HepG2 (cell line): ENCODE results near the gene ZNF547. TPM values are rescaled to one million over a fixed set of nuclear protein-coding genes. Genes with fewer than 3 reads are reported as not detected.

ENCODE experiments used
- ASH2L ChIP-seq: fragments of 300-600, 200-600 bp; sonication (generic); IDR thresholded peaks from 2 replicates; pipeline ENCODE4 v1.7.0; 2017; ENCODE audit warnings: low read depth, mild to moderate bottlenecking, moderate library complexity, mixed read lengths, low read length; ENCODE audit not compliant: insufficient read length
- CAMTA2 ChIP-seq: sonication (generic); formaldehyde crosslinking; IDR thresholded peaks from 2 replicates; pipeline ENCODE4 v1.4.0; 2020; ENCODE audit warnings: mild to moderate bottlenecking, missing genetic modification reagents, borderline replicate concordance
- ETV6 ChIP-seq: sonication (generic); formaldehyde crosslinking; conservative IDR thresholded peaks from 2 replicates; pipeline ENCODE4 v1.4.0; 2020; ENCODE audit warnings: missing genetic modification reagents
- FLYWCH1 ChIP-seq: sonication (generic); formaldehyde crosslinking; IDR thresholded peaks from 2 replicates; pipeline ENCODE4 v1.8.1; 2023; ENCODE audit warnings: mild to moderate bottlenecking, missing genetic modification reagents
- HNRNPLL ChIP-seq: fragments of 200-400 bp; formaldehyde crosslinking; IDR thresholded peaks from 2 replicates; pipeline ENCODE4 v1.6.1; 2017; ENCODE audit warnings: mild to moderate bottlenecking, low read depth, low read length; ENCODE audit not compliant: poor library complexity, severe bottlenecking
- POLR2G ChIP-seq: fragments of 200-400 bp; formaldehyde crosslinking; IDR thresholded peaks from 2 replicates; pipeline ENCODE4 v1.6.1; 2018; ENCODE audit warnings: mild to moderate bottlenecking, low read depth, low read length, moderate library complexity
- RAD51 ChIP-seq: fragments of 450-650 bp; IDR thresholded peaks from 2 replicates; pipeline ENCODE4 v1.6.1; 2016; ENCODE audit warnings: borderline replicate concordance
- RBM22 ChIP-seq: fragments of 200-400 bp; formaldehyde crosslinking; optimal IDR thresholded peaks from 2 replicates; pipeline ENCODE3; 2017; ENCODE audit warnings: mild to moderate bottlenecking, low read length, moderate library complexity
- SCMH1 ChIP-seq: sonication (generic); formaldehyde crosslinking; IDR thresholded peaks from 2 replicates; pipeline ENCODE4 v1.9.0; 2021; ENCODE audit warnings: missing genetic modification reagents, mild to moderate bottlenecking, borderline replicate concordance
- ZBTB7A ChIP-seq: sonication (generic); formaldehyde crosslinking; IDR thresholded peaks from 2 replicates; pipeline ENCODE4 v1.8.0; 2022; ENCODE audit warnings: mild to moderate bottlenecking, missing genetic modification reagents
- ZNF230 ChIP-seq: sonication (generic); formaldehyde crosslinking; IDR thresholded peaks from 2 replicates; pipeline ENCODE4 v1.4.0; 2020; ENCODE audit warnings: mild to moderate bottlenecking, missing genetic modification reagents
- ZNF253 ChIP-seq: sonication (generic); formaldehyde crosslinking; IDR thresholded peaks from 2 replicates; pipeline ENCODE4 v1.8.0; 2022; ENCODE audit warnings: mild to moderate bottlenecking, missing genetic modification reagents, borderline replicate concordance
- ZNF3 ChIP-seq: IDR thresholded peaks from 2 replicates; pipeline ENCODE4 v1.7.0; 2017; ENCODE audit warnings: inconsistent platforms
- ZNF326 ChIP-seq: sonication (generic); formaldehyde crosslinking; IDR thresholded peaks from 2 replicates; pipeline ENCODE4 v1.4.0; 2020; ENCODE audit warnings: missing genetic modification reagents, borderline replicate concordance
- ZNF430 ChIP-seq: sonication (generic); formaldehyde crosslinking; IDR thresholded peaks from 2 replicates; pipeline ENCODE4 v1.9.0; 2021; ENCODE audit warnings: mild to moderate bottlenecking, missing genetic modification reagents
- ZNF431 ChIP-seq: sonication (generic); formaldehyde crosslinking; IDR thresholded peaks from 2 replicates; pipeline ENCODE4 v1.9.0; 2022; ENCODE audit warnings: missing genetic modification reagents, low read depth, mild to moderate bottlenecking, borderline replicate concordance
- ZNF572 ChIP-seq: sonication (generic); formaldehyde crosslinking; IDR thresholded peaks from 2 replicates; pipeline ENCODE4 v1.5.1; 2020; ENCODE audit warnings: mild to moderate bottlenecking, missing genetic modification reagents
- ZNF761 ChIP-seq: sonication (generic); formaldehyde crosslinking; conservative IDR thresholded peaks from 2 replicates; pipeline ENCODE4 v1.4.0; 2020; ENCODE audit warnings: mild to moderate bottlenecking, missing genetic modification reagents
- polyA plus RNA-seq, 8 experiments: library from polyadenylated mRNA; depleted of rRNA in 3 of 8; stranded (reverse) in 7 of 8; unstranded in 1 of 8; fragments of >200 nt; fragmentation: Illumina TruSeq in 4 of 8; extraction: Trizol in 4 of 8; gene quantifications; 2 replicates each; pipeline versions ENCODE4 v1.2.1 to v1.2.3, GENCODE V29; 2011 to 2016; ENCODE audit warnings: low read depth in 4 of 8, missing spikeins in 1 of 8, mixed read lengths in 1 of 8; ENCODE audit not compliant: insufficient read depth in 1 of 8
- total RNA-seq, 5 experiments: library from RNA; depleted of rRNA; stranded (reverse); fragments of >200 nt; fragmentation: Illumina TruSeq; extraction: Trizol; gene quantifications; 2 replicates each; pipeline ENCODE4 v1.2.3, GENCODE V29; 2016; ENCODE audit warnings: low read depth in 1 of 5
- TF ChIP-seq, protein P1 (sequence below): sonication (generic); formaldehyde crosslinking; IDR thresholded peaks from 2 replicates; pipeline ENCODE4 v1.8.0; 2022; ENCODE audit warnings: mild to moderate bottlenecking, missing genetic modification reagents
- TF ChIP-seq, protein P2 (sequence below): sonication (generic); formaldehyde crosslinking; IDR thresholded peaks from 2 replicates; pipeline ENCODE4 v1.4.0; 2020; ENCODE audit warnings: mild to moderate bottlenecking, missing genetic modification reagents
- TF ChIP-seq, protein P3 (sequence below): sonication (generic); formaldehyde crosslinking; IDR thresholded peaks from 2 replicates; pipeline ENCODE4 v1.8.0; 2022; ENCODE audit warnings: mild to moderate bottlenecking, missing genetic modification reagents; ENCODE audit not compliant: insufficient replicate concordance
- TF ChIP-seq, protein P4 (sequence below): sonication (generic); formaldehyde crosslinking; IDR thresholded peaks from 2 replicates; pipeline ENCODE4 v1.4.0; 2020; ENCODE audit warnings: missing genetic modification reagents
- TF ChIP-seq, protein P5 (sequence below): sonication (generic); formaldehyde crosslinking; IDR thresholded peaks from 2 replicates; pipeline ENCODE4 v1.8.0; 2022; ENCODE audit warnings: mild to moderate bottlenecking, missing genetic modification reagents, borderline replicate concordance

Gene ZNF547
- total and polyA plus RNA-seq, 2 of the 13 experiments (the other 11 are each of a cell fraction or from before 2014, with no cell fraction given) = 2.0 to 2.6 TPM

DNA sequence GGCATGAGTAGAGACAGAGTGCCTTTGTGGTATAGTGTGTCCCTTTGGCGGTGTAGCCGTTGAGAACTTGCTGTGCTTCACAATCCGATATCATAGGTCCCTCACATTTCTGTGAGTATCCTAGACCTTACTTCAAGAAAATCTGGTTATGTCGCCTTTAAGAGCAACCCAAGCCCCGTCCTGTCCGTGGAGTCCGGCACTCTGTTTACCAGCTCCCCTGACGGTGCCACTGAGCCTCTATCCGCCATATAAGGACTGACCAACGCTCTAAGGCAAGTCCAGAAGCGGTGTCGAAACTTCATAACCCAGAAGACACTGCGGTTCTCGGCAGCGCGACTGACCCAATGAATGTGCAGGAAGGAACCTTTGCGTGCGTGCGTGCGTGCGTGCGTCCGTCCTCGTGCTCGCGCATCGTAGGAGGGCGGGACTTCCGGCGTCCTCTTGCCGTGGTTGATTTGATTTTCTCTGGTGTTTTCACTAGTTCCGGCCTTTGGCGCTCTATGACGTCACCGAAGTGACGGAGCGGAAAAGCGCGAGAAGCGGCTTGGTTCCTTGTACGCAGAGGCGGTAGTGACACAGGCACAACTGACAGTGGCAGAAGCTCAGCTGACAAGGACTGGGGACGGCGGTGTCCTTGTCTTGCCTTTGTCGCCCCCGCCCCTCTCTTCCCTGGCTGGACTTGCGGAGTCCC lies at the start of gene ZNF547, which contains the start of gene TRAPPC2B (continued):
- no peak for TF ChIP-seq SCMH1 (CRISPR knock-in tag)
- no peak for TF ChIP-seq ZNF326 (CRISPR knock-in tag)
- TF ChIP-seq, protein P1, sequence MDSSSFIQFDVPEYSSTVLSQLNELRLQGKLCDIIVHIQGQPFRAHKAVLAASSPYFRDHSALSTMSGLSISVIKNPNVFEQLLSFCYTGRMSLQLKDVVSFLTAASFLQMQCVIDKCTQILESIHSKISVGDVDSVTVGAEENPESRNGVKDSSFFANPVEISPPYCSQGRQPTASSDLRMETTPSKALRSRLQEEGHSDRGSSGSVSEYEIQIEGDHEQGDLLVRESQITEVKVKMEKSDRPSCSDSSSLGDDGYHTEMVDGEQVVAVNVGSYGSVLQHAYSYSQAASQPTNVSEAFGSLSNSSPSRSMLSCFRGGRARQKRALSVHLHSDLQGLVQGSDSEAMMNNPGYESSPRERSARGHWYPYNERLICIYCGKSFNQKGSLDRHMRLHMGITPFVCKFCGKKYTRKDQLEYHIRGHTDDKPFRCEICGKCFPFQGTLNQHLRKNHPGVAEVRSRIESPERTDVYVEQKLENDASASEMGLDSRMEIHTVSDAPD (CRISPR knock-in tag) = peak; percentile 68
- peak; percentile 86 for TF ChIP-seq HNRNPLL
- peak; percentile 16; the same call in 1 of the 2 replicates for TF ChIP-seq ZNF431 (CRISPR knock-in tag)
- TF ChIP-seq, protein P2, sequence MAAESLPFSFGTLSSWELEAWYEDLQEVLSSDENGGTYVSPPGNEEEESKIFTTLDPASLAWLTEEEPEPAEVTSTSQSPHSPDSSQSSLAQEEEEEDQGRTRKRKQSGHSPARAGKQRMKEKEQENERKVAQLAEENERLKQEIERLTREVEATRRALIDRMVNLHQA = no peak
- TF ChIP-seq ZNF253 (CRISPR knock-in tag) = no peak
- no peak for TF ChIP-seq ZNF430 (CRISPR knock-in tag)
- no peak for TF ChIP-seq CAMTA2 (CRISPR knock-in tag)
- TF ChIP-seq RAD51 = no peak
- TF ChIP-seq ZNF230 (CRISPR knock-in tag) = no peak; the same call in 1 of the 2 replicates
- TF ChIP-seq ZNF572 (CRISPR knock-in tag) = no peak
- TF ChIP-seq ETV6 (CRISPR knock-in tag) = no peak
- no peak for TF ChIP-seq FLYWCH1
- no peak for TF ChIP-seq RBM22
- peak; percentile 90 for TF ChIP-seq ASH2L
- TF ChIP-seq, protein P3, sequence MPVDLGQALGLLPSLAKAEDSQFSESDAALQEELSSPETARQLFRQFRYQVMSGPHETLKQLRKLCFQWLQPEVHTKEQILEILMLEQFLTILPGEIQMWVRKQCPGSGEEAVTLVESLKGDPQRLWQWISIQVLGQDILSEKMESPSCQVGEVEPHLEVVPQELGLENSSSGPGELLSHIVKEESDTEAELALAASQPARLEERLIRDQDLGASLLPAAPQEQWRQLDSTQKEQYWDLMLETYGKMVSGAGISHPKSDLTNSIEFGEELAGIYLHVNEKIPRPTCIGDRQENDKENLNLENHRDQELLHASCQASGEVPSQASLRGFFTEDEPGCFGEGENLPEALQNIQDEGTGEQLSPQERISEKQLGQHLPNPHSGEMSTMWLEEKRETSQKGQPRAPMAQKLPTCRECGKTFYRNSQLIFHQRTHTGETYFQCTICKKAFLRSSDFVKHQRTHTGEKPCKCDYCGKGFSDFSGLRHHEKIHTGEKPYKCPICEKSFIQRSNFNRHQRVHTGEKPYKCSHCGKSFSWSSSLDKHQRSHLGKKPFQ = no peak
- TF ChIP-seq ZNF761 = no peak
- TF ChIP-seq, protein P4, sequence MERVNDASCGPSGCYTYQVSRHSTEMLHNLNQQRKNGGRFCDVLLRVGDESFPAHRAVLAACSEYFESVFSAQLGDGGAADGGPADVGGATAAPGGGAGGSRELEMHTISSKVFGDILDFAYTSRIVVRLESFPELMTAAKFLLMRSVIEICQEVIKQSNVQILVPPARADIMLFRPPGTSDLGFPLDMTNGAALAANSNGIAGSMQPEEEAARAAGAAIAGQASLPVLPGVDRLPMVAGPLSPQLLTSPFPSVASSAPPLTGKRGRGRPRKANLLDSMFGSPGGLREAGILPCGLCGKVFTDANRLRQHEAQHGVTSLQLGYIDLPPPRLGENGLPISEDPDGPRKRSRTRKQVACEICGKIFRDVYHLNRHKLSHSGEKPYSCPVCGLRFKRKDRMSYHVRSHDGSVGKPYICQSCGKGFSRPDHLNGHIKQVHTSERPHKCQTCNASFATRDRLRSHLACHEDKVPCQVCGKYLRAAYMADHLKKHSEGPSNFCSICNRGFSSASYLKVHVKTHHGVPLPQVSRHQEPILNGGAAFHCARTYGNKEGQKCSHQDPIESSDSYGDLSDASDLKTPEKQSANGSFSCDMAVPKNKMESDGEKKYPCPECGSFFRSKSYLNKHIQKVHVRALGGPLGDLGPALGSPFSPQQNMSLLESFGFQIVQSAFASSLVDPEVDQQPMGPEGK (CRISPR knock-in tag) = peak; percentile 20; the same call in 1 of the 2 replicates
- TF ChIP-seq ZNF3 (CRISPR knock-in tag) = no peak
- TF ChIP-seq, protein P5, sequence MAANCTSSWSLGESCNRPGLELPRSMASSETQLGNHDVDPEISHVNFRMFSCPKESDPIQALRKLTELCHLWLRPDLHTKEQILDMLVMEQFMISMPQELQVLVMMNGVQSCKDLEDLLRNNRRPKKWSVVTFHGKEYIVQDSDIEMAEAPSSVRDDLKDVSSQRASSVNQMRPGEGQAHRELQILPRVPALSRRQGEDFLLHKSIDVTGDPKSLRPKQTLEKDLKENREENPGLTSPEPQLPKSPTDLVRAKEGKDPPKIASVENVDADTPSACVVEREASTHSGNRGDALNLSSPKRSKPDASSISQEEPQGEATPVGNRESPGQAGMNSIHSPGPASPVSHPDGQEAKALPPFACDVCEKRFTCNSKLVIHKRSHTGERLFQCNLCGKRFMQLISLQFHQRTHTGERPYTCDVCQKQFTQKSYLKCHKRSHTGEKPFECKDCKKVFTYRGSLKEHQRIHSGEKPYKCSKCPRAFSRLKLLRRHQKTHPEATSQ = no peak
- no peak for TF ChIP-seq ZBTB7A (CRISPR knock-in tag)
- TF ChIP-seq POLR2G = peak; percentile 85
